ENCODE data around the gene STK32C. TPM values are rescaled to one million over a fixed set of nuclear protein-coding genes. Genes with fewer than 3 reads are reported as not detected.

STK32C gene
- total and polyA plus RNA-seq, 4 donors = 5.1 to 22.0 (median 16.3) TPM

- no peak for ATAC-seq (ENCODE audit: insufficient read depth, low FRiP score)
- Histone ChIP-seq H3K36me3 (ENCODE audit: control insufficient read depth in 4 of 4, insufficient read depth in 4 of 4, low read length in 4 of 4) (no peaks in the 10 kb centered on the region), H3K4me3 (no peak overlapping the region), H3K27me3 (ENCODE audit: control insufficient read depth in 3 of 3, insufficient read depth in 3 of 3, low read length in 2 of 3) (no peaks in the 10 kb centered on the region), H3K27ac (ENCODE audit: low read depth in 1 of 2, low read length in 1 of 2) (no peak overlapping the region), H3K9me3 (ENCODE audit: control insufficient read depth in 4 of 4, insufficient read depth in 3 of 4, low read length in 3 of 4) (no peaks in the 10 kb centered on the region), H3K9ac (ENCODE audit: insufficient read depth in 1 of 2, low read length in 2 of 2) (no peak overlapping the region), H3K4me1 (ENCODE audit: control insufficient read depth in 5 of 5, insufficient read depth in 5 of 5, low read length in 5 of 5) (no peaks in the 10 kb centered on the region)
- DNase-seq = no peak
- 88 to 93% methylated on average over 9 of the region's 9 CpGs for WGBS, 2 donors
- no peak for TF ChIP-seq CTCF (IDR thresholded peaks at IDR 0.05; ENCODE audit: control extremely low read depth, extremely low read depth)
These were observed 49.8 kb downstream of the STK32C start for GRCh38 chr10:132257907-132258306.

DNA sequence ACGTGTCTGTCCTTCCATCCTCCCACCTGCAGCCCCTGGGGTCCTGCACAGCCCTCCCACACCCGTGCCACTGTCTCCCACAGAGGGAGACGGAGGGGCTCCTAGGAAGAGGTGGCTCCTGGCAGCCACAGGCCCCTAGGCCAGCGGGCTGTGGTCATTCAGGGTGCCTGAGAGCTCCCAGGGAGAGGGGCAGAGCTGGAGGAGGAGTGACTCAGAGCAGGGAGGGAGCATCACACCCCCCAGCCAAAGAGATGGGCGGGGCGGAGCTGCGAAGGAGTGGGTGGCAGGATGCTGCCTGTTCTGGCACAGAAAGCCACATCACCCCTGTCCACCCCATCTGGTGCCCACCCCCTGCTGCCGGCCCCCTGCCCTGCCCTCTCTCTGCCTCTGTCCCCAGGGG lies 50.5 kb downstream of the STK32C start:
- Histone ChIP-seq H3K4me1 (ENCODE audit: control insufficient read depth in 5 of 5, insufficient read depth in 5 of 5, low read length in 5 of 5) (no peaks in the 10 kb centered on the region), H3K9me3 (ENCODE audit: control insufficient read depth in 4 of 4, insufficient read depth in 3 of 4, low read length in 3 of 4) (no peaks in the 10 kb centered on the region), H3K27ac (ENCODE audit: low read depth in 1 of 2, low read length in 1 of 2) (no peak overlapping the region), H3K27me3 (ENCODE audit: control insufficient read depth in 3 of 3, insufficient read depth in 3 of 3, low read length in 2 of 3) (no peaks in the 10 kb centered on the region), H3K4me3 (no peak overlapping the region), H3K9ac (ENCODE audit: insufficient read depth in 1 of 2, low read length in 2 of 2) (no peak overlapping the region), H3K36me3 (ENCODE audit: control insufficient read depth in 4 of 4, insufficient read depth in 4 of 4, low read length in 4 of 4) (no peaks in the 10 kb centered on the region)
- ATAC-seq (ENCODE audit: insufficient read depth, low FRiP score) (no peak), DNase-seq (no peak)
- 82 to 89% methylated on average over 6 to 8 of the region's 8 CpGs for WGBS, 2 donors
- TF ChIP-seq CTCF (IDR thresholded peaks at IDR 0.05; ENCODE audit: control extremely low read depth, extremely low read depth) = no peak

DNA sequence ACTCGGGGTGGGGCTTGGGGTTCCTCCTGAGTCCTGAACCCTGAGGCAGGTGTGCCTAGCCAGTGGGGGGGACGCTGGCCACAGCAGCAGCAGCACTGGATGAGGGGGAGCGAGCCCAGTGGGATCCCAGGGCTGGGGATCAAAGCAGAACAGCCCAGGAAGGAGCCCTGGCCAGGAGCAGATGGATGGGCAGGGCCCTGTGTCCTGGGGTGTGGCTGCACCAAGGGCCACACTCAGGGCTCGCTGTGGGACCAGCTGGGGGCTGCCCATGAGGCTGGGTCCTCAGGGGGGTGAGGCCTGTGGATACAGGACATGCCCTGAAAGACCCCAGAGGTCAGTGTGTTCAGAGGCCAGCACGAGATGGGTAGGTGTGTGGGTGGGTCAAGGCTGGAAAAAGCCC lies 50.9 kb downstream of the STK32C start:
- no peak for TF ChIP-seq CTCF (IDR thresholded peaks at IDR 0.05; ENCODE audit: control extremely low read depth, extremely low read depth)
- no peak for ATAC-seq (ENCODE audit: insufficient read depth, low FRiP score)
- H3K36me3 ChIP-seq (ENCODE audit: control insufficient read depth in 4 of 4, insufficient read depth in 4 of 4, low read length in 4 of 4) = no peaks in the 10 kb centered on the region
- WGBS, 2 donors = 87 to 98% methylated on average over 5 of the region's 5 CpGs
- no peaks in the 10 kb centered on the region for H3K9me3 ChIP-seq (ENCODE audit: control insufficient read depth in 4 of 4, insufficient read depth in 3 of 4, low read length in 3 of 4)
- no peaks in the 10 kb centered on the region for H3K4me1 ChIP-seq (ENCODE audit: control insufficient read depth in 5 of 5, insufficient read depth in 5 of 5, low read length in 5 of 5)
- DNase-seq = no peak
- no peak overlapping the region for H3K9ac ChIP-seq (ENCODE audit: insufficient read depth in 1 of 2, low read length in 2 of 2)
- no peak overlapping the region for H3K27ac ChIP-seq (ENCODE audit: low read depth in 1 of 2, low read length in 1 of 2)
- H3K27me3 ChIP-seq (ENCODE audit: control insufficient read depth in 3 of 3, insufficient read depth in 3 of 3, low read length in 2 of 3) = no peaks in the 10 kb centered on the region
- no peak overlapping the region for H3K4me3 ChIP-seq
